ENCODE data around the gene RGL2.

The RGL2 gene

GRCh38 chr6:33316603-33317418, 18.1 kb upstream of the RGL2 start:
- DNase-seq (ENCODE audit: low read depth): no peak

- DNase-seq (ENCODE audit: low read depth): no peak
Measured at GRCh38 chr6:33315793-33316602, 17.3 kb upstream of the RGL2 start.

GRCh38 chr6:33314943-33315792, 16.4 kb upstream of the RGL2 start:
- no peak for DNase-seq (ENCODE audit: low read depth)

GRCh38 chr6:33314515-33314942, 15.8 kb upstream of the RGL2 start:
- no peak for DNase-seq (ENCODE audit: low read depth)

- no peak for DNase-seq (ENCODE audit: low read depth)
Measured at GRCh38 chr6:33313709-33314514, 15.2 kb upstream of the RGL2 start, which contains the start of gene TAPBP. Gene TAPBP, minus strand, starts transcription at chr6:33314078. Its CDS starts 37 bp downstream, at chr6:33314041.

GRCh38 chr6:33313105-33313708, 14.5 kb upstream of the RGL2 start:
- DNase-seq (ENCODE audit: low read depth): no peak

GRCh38 chr6:33312361-33313104, 13.8 kb upstream of the RGL2 start:
- DNase-seq (ENCODE audit: low read depth): no peak

GRCh38 chr6:33306356-33306755, 7.6 kb upstream of the RGL2 start:
- no peak for DNase-seq (ENCODE audit: low read depth)

GRCh38 chr6:33305052-33305451, 6.3 kb upstream of the RGL2 start:
- DNase-seq (ENCODE audit: low read depth): no peak

GRCh38 chr6:33304216-33304615, 5.5 kb upstream of the RGL2 start:
- no peak for DNase-seq (ENCODE audit: low read depth)

- DNase-seq (ENCODE audit: low read depth): no peak
Measured at GRCh38 chr6:33301877-33302276, 3.1 kb upstream of the RGL2 start.

- DNase-seq (ENCODE audit: low read depth): no peak
Measured at GRCh38 chr6:33299237-33299944, 649 bp upstream of the RGL2 start.

GRCh38 chr6:33297956-33298772, 578 bp downstream of the RGL2 start:
- no peak for DNase-seq (ENCODE audit: low read depth)

- no peak for DNase-seq (ENCODE audit: low read depth)
Measured at GRCh38 chr6:33297406-33297955, 1.3 kb downstream of the RGL2 start.

- no peak for DNase-seq (ENCODE audit: low read depth)
Measured at GRCh38 chr6:33296797-33297405, 1.8 kb downstream of the RGL2 start.

- DNase-seq (ENCODE audit: low read depth): no peak
Measured at GRCh38 chr6:33295621-33296369, 2.9 kb downstream of the RGL2 start.
